Measurements from ENCODE around the gene LPAR2.

- no peak for TF ChIP-seq CTCF (IDR thresholded peaks at IDR 0.05)
- no peak for TF ChIP-seq EP300 (IDR thresholded peaks at IDR 0.05)
- TF ChIP-seq POLR2A (IDR thresholded peaks at IDR 0.05), result no peak
Measured at GRCh38 chr19:19644054-19644388, 16.0 kb upstream of the LPAR2 start.

Measured in suprapubic skin (tissue), 3 donors.